ENCODE measurements around the gene CCZ1B.
"Not testable (repeated sequence)": the region's sequence is repeated elsewhere in the genome, so short reads cannot be mapped to it uniquely, and the experiment has no call there.

Gene CCZ1B

GRCh38 chr7:6830026-6830425 is 4.0 kb upstream of the CCZ1B start:
- not testable (repeated sequence) for DNase-seq

GRCh38 chr7:6829616-6830015 is 3.5 kb upstream of the CCZ1B start:
- DNase-seq: not testable (repeated sequence)

- DNase-seq: not testable (repeated sequence)
Observed at GRCh38 chr7:6827180-6827579, 1.1 kb upstream of the CCZ1B start.

GRCh38 chr7:6825236-6826125 is 594 bp downstream of the CCZ1B start:
- DNase-seq: not testable (repeated sequence)

- not testable (repeated sequence) for DNase-seq
Observed at GRCh38 chr7:6821622-6822021, 4.5 kb downstream of the CCZ1B start.

- not testable (repeated sequence) for DNase-seq
Observed at GRCh38 chr7:6815470-6815869, 10.6 kb downstream of the CCZ1B start.

GRCh38 chr7:6813011-6813410 is 13.1 kb downstream of the CCZ1B start:
- not testable (repeated sequence) for DNase-seq

GRCh38 chr7:6807959-6808358 is 18.1 kb downstream of the CCZ1B start:
- not testable (repeated sequence) for DNase-seq

GRCh38 chr7:6807393-6807918 is 18.6 kb downstream of the CCZ1B start:
- DNase-seq: not testable (repeated sequence)

GRCh38 chr7:6800331-6800730 is 25.7 kb downstream of the CCZ1B start:
- not testable (repeated sequence) for DNase-seq

- not testable (repeated sequence) for DNase-seq
Observed at GRCh38 chr7:6799887-6800286, 26.2 kb downstream of the CCZ1B start.

- DNase-seq: not testable (repeated sequence)
Observed at GRCh38 chr7:6798047-6798446, 28.0 kb downstream of the CCZ1B start.

GRCh38 chr7:6797218-6797617 is 28.9 kb downstream of the CCZ1B start:
- not testable (repeated sequence) for DNase-seq

- not testable (repeated sequence) for DNase-seq
Observed at GRCh38 chr7:6794276-6794675, 31.8 kb downstream of the CCZ1B start.

GRCh38 chr7:6792113-6792872 is 33.8 kb downstream of the CCZ1B start:
- not testable (repeated sequence) for DNase-seq

- DNase-seq: not testable (repeated sequence)
Observed at GRCh38 chr7:6789353-6789752, 36.7 kb downstream of the CCZ1B start.

GRCh38 chr7:6781581-6781980 is 44.5 kb downstream of the CCZ1B start:
- not testable (repeated sequence) for DNase-seq

GRCh38 chr7:6761186-6761585 is 64.9 kb downstream of the CCZ1B start:
- DNase-seq: not testable (repeated sequence)

- DNase-seq: not testable (repeated sequence)
Observed at GRCh38 chr7:6753964-6754363, 72.1 kb downstream of the CCZ1B start, which contains the start of gene RSPH10B2. RSPH10B2 (plus strand) TSS chr7:6754103; CDS start chr7:6757678, 3,575 bp downstream.

- DNase-seq: not testable (repeated sequence)
Observed at GRCh38 chr7:6750173-6750572, 75.9 kb downstream of the CCZ1B start.

GRCh38 chr7:6749335-6749734 is 76.7 kb downstream of the CCZ1B start:
- DNase-seq: not testable (repeated sequence)
